Colonic mucosa (tissue), 4 donors: Measurements from ENCODE around the gene CHRNE. TPM values are rescaled to one million over a fixed set of nuclear protein-coding genes. Genes with fewer than 3 reads are reported as not detected.

Source experiments
- DNase-seq: peaks from one replicate; pipeline ENCODE4 v3.0.0-alpha.2; 2020
- H3K27ac ChIP-seq: fragments of 200-600 bp; one replicate; pipeline ENCODE4 v1.8.0; 2021
- H3K27me3 ChIP-seq: fragments of 200-600 bp; one replicate; pipeline ENCODE4 v1.8.0; 2021
- H3K36me3 ChIP-seq: fragments of 200-600 bp; one replicate; pipeline ENCODE4 v1.8.0; 2021
- H3K4me1 ChIP-seq: fragments of 200-600 bp; one replicate; pipeline ENCODE4 v1.8.0; 2021; ENCODE audit warnings: mild to moderate bottlenecking
- H3K4me3 ChIP-seq: fragments of 200-600 bp; one replicate; pipeline ENCODE4 v1.8.0; 2021
- H3K9ac ChIP-seq, 2 donors: one replicate each; pipeline ENCODE4 v1.7.0; 2013; ENCODE audit warnings: control low read depth in 2 of 2, low read depth in 2 of 2, low read length in 2 of 2
- H3K9me3 ChIP-seq: fragments of 200-600 bp; one replicate; pipeline ENCODE4 v1.8.0; 2021
- intact Hi-C: fragments of 100-400 bp; cut with DNase I; formaldehyde crosslinking; loops from one replicate; pipeline ENCODE4 v1.14.1; 2022
- total RNA-seq, 2 donors: library from RNA; stranded (reverse); fragmentation: NEBNext Ultra II Directional in 1 of 2; extraction: Animal tissue kit (Norgen Biotek cat#: 25700) in 1 of 2; gene quantifications; one replicate each; pipeline ENCODE4 v1.2.1, GENCODE V29; 2021
- TF ChIP-seq, protein P1 (sequence below): fragments of 200-600 bp; IDR thresholded peaks from one replicate; pipeline ENCODE4 v1.8.0; 2022; ENCODE audit warnings: antibody characterized with exemption, mild to moderate bottlenecking
- donor health status: healthy.
- donor health status: DM: no; HTN: no; CAD: no.
- donor health status: DM: no; HTN: no; CAD: no.

CHRNE gene
- total RNA-seq, 2 donors from 2014 or later = 1.1 TPM; not detected in 1

DNA sequence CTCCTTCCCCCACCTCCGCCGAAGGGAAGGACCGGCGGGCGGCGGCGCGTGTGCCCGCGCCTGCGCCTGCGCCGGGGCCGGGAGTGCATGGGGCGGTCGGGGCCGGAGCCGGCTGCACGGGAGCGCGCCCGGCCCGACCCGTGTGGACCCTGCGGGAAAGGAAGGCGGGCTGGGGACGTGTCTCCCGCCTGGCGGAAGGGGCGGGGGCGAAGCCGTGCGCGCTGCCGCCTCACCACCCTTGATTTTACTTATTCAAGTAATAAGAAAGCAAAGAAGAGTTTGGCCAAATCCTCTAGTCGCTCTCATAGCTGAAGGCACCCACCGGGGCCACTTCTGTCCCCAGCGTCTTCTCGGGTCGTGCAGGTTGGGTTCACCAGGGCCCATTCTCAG, 46.0 kb upstream of the CHRNE start:
- Histone ChIP-seq H3K27me3 (no peaks in the 10 kb centered on the region), H3K4me1 (peaks cover 12% of the 10 kb centered on the region), H3K27ac (peak overlapping the region; percentile 98), H3K9me3 (no peaks in the 10 kb centered on the region), H3K4me3 (peak overlapping the region; percentile 89), H3K9ac (peak overlapping the region; percentile 81 to 99), H3K36me3 (peaks cover 11% of the 10 kb centered on the region)
- intact Hi-C loops = no loop called here
- peak; percentile 83 for DNase-seq
- TF ChIP-seq, protein P1, sequence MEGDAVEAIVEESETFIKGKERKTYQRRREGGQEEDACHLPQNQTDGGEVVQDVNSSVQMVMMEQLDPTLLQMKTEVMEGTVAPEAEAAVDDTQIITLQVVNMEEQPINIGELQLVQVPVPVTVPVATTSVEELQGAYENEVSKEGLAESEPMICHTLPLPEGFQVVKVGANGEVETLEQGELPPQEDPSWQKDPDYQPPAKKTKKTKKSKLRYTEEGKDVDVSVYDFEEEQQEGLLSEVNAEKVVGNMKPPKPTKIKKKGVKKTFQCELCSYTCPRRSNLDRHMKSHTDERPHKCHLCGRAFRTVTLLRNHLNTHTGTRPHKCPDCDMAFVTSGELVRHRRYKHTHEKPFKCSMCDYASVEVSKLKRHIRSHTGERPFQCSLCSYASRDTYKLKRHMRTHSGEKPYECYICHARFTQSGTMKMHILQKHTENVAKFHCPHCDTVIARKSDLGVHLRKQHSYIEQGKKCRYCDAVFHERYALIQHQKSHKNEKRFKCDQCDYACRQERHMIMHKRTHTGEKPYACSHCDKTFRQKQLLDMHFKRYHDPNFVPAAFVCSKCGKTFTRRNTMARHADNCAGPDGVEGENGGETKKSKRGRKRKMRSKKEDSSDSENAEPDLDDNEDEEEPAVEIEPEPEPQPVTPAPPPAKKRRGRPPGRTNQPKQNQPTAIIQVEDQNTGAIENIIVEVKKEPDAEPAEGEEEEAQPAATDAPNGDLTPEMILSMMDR = no peak

DNA sequence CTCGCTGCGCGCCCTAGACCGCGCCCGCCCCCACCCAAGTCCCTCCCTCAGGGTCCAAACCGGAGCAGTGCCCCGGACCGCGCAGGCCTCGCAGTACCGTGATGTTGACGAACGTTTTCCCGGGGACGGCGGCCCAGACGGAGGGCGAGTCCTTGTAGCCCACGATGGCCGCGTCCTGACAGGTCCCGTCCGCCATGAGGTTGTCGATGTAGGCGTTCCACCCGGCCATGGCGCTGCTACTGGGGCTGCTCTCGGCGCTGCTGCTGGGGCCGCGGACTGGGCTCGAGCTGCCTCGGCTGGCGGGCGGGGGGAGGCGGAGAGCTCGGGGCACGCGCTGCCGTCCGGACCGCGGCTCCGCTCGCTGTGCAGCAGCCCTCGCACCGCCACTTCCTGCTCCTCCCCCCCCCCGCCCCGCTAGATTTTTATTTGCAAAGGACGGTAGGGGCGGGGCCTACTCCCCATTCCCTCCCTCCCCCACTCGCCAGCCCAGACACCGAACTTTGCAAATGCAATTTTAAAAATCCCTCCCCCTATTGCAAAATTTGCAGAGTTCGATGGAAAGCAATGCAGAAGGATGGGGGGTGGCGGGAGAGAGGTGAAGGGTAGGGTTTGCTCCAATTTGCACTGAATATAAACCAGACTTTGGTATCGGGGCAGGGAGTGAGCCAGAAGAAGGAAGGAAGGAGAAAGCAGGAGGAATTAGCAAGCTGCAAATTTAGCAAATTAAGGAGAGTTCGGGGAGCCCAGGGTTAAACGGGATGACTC, 45.5 kb upstream of the CHRNE start, which contains the start of gene PFN1:
PFN1 (minus strand) TSS at position 365 of the 765 bp plus-strand sequence; CDS start at position 229, 136 bp downstream.
- Histone ChIP-seq H3K4me1 (peaks cover 12% of the 10 kb centered on the region), H3K9me3 (no peaks in the 10 kb centered on the region)
- peak; percentile 95 for DNase-seq

DNA sequence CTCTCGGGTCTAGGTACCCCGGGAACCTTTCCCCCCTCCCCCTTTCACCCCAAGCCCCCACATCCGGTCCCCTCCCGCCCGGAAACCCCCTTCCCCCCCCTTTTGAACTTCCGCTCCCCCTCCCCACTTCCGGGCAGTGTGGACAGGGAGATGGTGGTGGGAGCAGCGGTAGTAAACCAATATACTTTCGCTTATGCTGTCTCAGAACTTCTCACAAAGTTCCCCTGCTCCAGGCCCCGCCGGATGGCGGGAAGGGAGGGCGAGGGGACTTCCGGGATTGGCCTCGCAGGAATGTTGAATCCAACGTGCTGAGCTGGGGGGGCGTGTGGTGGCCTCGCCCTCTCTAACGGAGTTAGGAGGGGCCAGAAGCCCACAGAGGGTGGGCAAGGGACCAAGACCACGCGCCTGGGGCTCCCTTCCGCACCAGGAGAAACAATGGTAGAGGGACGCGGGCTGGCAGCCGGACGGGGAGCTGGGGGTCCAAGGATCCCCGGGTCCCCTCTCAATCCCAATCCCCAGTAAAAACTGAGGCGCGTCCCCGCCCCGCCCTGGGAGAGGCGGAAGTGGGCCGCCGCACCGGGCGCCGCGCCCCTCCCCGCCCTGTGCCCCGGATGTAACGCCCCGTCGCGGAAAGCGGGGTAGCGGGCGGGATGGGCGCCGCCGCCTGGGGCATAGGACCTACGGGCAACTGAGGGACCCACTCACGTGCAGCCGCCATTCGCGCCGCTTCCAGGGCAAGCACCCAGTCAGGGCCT, 44.7 kb upstream of the CHRNE start:
- TF ChIP-seq, protein P1 = no peak
- Histone ChIP-seq H3K27ac (peak overlapping the region; percentile 98), H3K4me1 (peaks cover 12% of the 10 kb centered on the region), H3K9me3 (no peaks in the 10 kb centered on the region), H3K4me3 (peak overlapping the region; percentile 89), H3K27me3 (no peaks in the 10 kb centered on the region), H3K36me3 (peaks cover 14% of the 10 kb centered on the region), H3K9ac (peak overlapping the region; percentile 99)
- DNase-seq = peak; percentile 80
- intact Hi-C loops = no loop called here

More for the DNA sequence above, 45.5 kb upstream of the CHRNE start, which contains the start of gene PFN1:
- Histone ChIP-seq H3K27ac (peak within 1 kb of the TSS; percentile 98), H3K9ac (peak within 1 kb of the TSS; percentile 99), H3K4me3 (peak within 1 kb of the TSS; percentile 89), H3K27me3 (no peaks in the 10 kb centered on the region), H3K36me3 (peaks cover 14% of the 10 kb centered on the region)
- intact Hi-C loops = no loop called here
- TF ChIP-seq, protein P1 = no peak

DNA sequence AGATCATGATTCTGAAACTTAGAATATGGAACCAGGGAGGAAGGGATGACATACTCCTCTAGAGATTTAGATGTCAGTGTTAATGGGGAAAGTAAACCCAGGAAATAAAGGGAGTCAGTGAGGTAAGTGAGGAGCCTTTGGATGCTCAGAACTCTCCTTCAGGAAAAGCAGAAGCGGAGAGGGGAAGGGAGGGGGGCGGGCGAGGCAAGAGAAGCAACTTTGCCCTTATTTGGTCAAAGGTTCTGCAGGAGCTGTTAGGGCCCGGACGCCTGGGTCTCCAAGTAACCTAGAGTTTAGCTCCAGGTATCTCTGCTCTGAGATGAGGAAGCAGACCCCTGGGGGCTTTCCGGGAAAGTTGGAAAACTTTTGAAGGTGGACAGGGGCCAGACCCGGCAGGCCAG, 44.1 kb upstream of the CHRNE start:
- Histone ChIP-seq H3K27me3 (no peaks in the 10 kb centered on the region), H3K36me3 (peaks cover 14% of the 10 kb centered on the region), H3K9ac (peak overlapping the region; percentile 41 to 99), H3K4me3 (peak overlapping the region; percentile 89), H3K27ac (peak overlapping the region; percentile 98), H3K9me3 (no peaks in the 10 kb centered on the region), H3K4me1 (peaks cover 12% of the 10 kb centered on the region)
- DNase-seq = no peak
- TF ChIP-seq, protein P1 = no peak
- intact Hi-C loops = no loop called here

DNA sequence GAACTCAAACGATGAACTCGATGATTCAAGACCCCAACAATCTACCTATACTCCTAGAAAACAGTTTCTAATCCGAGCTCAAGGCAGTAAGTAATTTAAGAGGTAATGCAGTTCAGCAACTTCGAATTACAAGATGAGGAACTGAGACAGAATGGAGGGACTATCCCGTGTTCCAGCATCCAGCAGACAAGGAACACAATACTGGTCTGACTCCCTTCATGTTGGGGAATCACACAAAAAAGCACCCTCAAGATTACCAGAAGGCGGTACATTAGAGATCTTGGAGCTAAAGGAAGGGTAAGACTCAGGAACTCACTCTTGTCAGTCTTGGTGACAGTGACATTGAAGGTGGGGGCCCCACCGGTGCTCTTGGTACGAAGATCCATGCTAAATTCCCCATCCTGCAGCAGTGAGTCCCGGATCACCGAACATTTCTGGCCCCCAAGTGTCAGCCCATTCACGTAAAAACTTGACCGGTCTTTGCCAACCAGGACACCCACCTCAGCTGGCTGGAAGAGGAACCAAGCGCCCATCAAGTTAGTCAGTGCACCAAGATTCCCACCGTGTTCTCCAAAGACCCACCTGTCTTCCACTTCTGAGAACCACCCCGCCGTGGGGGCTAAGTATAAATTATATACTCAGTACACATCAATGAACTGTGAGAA, 43.5 kb upstream of the CHRNE start:
- peaks cover 14% of the 10 kb centered on the region for H3K36me3 ChIP-seq
- H3K9ac ChIP-seq = peak overlapping the region; percentile 45 to 99
- H3K4me3 ChIP-seq = peak overlapping the region; percentile 89
- no peak for DNase-seq
- TF ChIP-seq, protein P1 = no peak
- no peaks in the 10 kb centered on the region for H3K9me3 ChIP-seq
- peaks cover 13% of the 10 kb centered on the region for H3K4me1 ChIP-seq
- H3K27me3 ChIP-seq = no peaks in the 10 kb centered on the region
- intact Hi-C loops = no loop called here
- peak overlapping the region; percentile 98 for H3K27ac ChIP-seq
